BE2C (cell line): ENCODE measurements around the gene TNPO3.
"Not testable (repeated sequence)": the region's sequence is repeated elsewhere in the genome, so short reads cannot be mapped to it uniquely, and the experiment has no call there.

Experiments
- DNase-seq: peaks from one replicate; pipeline ENCODE4 v3.0.0-alpha.2; 2020
- H3K27me3 ChIP-seq: fragments of 250-450 bp; sonication (Bioruptor Pico); 2 replicates; pipeline ENCODE4 v1.5.1; 2020; ENCODE audit warnings: mild to moderate bottlenecking
- H3K36me3 ChIP-seq: fragments of 250-450 bp; sonication (Bioruptor Pico); 2 replicates; pipeline ENCODE4 v1.5.1; 2020; ENCODE audit warnings: mild to moderate bottlenecking
- H3K4me1 ChIP-seq: fragments of 250-450 bp; sonication (Bioruptor Pico); 2 replicates; pipeline ENCODE4 v1.5.1; 2020
- H3K4me3 ChIP-seq: 2 replicates; pipeline ENCODE4 v1.5.1; 2011; ENCODE audit warnings: low read depth, low read length
- H3K9me3 ChIP-seq: fragments of 250-450 bp; sonication (Bioruptor Pico); 2 replicates; pipeline ENCODE4 v1.5.1; 2020
- CTCF ChIP-seq: IDR thresholded peaks from 2 replicates; pipeline ENCODE4 v1.5.1; 2012; ENCODE audit warnings: mild to moderate bottlenecking, low read depth, low read length

TNPO3 gene

GRCh38 chr7:129008645-129009414 is 46.1 kb downstream of the TNPO3 start:
- no peak for DNase-seq
- peaks cover 47% of the 10 kb centered on the region for H3K36me3 ChIP-seq
- no peaks in the 10 kb centered on the region; the same call in 1 of the 2 replicates for H3K4me1 ChIP-seq
- H3K27me3 ChIP-seq, result no peaks in the 10 kb centered on the region
- no peak overlapping the region for H3K4me3 ChIP-seq
- TF ChIP-seq CTCF, result no peak
- H3K9me3 ChIP-seq, result no peaks in the 10 kb centered on the region

DNA sequence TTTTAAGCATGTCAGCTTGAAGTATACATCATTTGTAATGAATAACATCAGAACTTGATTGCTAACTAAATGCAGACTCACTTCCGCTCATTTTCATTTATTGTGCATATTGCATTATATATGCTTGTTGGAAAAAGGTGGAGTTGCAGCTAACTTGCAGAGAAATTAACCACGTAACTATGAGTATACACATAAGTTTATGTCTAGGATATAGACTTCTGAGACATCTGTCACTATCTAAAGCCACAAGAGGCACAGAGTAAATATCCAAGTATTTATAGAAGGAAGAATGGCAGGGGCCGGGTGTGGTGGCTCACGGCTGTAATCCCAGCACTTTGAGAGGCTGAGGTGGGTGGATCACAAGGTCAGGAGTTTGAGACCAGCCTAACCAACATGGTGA is 47.3 kb downstream of the TNPO3 start:
- H3K4me3 ChIP-seq, result no peak overlapping the region
- no peaks in the 10 kb centered on the region; the same call in 1 of the 2 replicates for H3K4me1 ChIP-seq
- peaks cover 39% of the 10 kb centered on the region for H3K36me3 ChIP-seq
- H3K27me3 ChIP-seq, result no peaks in the 10 kb centered on the region
- TF ChIP-seq CTCF, result no peak
- no peak for DNase-seq
- no peaks in the 10 kb centered on the region for H3K9me3 ChIP-seq

DNA sequence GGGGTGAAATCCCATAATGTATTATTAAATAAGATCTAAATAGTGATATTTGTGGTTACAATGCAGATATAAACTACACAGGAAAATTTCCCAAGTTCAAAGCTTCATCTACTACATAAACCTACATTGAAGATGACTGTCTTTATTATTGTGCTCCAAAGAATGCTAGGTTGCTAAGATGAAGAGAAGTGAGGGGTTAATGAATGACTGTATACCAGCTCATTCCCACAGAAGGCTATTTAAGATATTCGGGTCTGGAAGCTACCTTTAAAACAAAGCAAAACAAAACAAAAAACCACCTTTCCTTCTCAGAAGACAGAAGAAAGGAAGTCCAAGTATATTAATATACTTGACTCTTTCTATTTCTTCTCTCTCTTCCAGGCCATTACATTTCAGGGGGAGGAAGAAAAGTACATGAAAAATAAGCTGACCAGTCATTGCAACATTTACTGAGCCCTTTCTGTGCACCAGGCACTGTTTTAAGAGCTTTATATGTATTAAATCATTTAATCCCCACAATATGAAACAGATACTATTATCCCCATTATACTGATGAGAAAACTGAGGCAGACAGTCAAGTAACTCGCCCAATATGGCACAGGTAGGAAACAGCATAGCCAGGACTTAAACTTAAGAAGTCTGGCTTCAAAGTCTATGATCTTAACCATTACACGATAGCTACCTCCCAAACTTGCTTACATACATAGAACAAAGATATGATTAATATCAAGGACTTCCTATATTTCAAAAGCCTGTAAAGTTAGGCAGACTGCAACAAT is 48.1 kb downstream of the TNPO3 start:
- no peak for DNase-seq
- Histone ChIP-seq H3K4me3 (no peak overlapping the region), H3K36me3 (peaks cover 42% of the 10 kb centered on the region), H3K9me3 (no peaks in the 10 kb centered on the region), H3K27me3 (no peaks in the 10 kb centered on the region), H3K4me1 (no peaks in the 10 kb centered on the region; the same call in 1 of the 2 replicates)
- TF ChIP-seq CTCF, result no peak

- H3K4me3 ChIP-seq, result no peak overlapping the region
- H3K36me3 ChIP-seq, result peaks cover 46% of the 10 kb centered on the region
- TF ChIP-seq CTCF, result no peak
- no peaks in the 10 kb centered on the region for H3K9me3 ChIP-seq
- DNase-seq, result no peak
- no peaks in the 10 kb centered on the region for H3K27me3 ChIP-seq
- H3K4me1 ChIP-seq, result no peaks in the 10 kb centered on the region; the same call in 1 of the 2 replicates
Observed at GRCh38 chr7:129005186-129005585, 49.7 kb downstream of the TNPO3 start.

- DNase-seq, result no peak
- peaks cover 47% of the 10 kb centered on the region for H3K36me3 ChIP-seq
- TF ChIP-seq CTCF, result no peak
Observed at GRCh38 chr7:128997181-128997580, 57.7 kb downstream of the TNPO3 start.

DNA sequence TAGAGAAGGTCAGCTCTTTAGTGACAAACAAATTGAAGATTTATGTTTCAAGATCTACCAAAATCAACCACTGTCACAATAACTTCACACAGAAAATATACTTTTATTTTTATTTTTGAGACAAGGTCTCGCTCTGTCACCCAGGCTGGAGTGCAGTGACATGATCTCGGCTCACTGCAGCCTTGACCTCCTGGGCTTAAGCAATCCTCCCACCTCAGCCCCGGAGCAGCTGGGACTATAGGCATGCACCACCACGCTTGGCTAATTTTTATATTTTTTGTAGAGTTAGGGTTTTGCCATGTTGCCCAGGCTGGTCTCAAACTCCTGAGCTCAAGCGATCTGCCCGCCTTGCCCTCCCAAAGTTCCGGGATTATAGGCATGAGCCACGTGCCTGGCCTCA is 60.4 kb downstream of the TNPO3 start:
- not testable (repeated sequence) for DNase-seq, H3K27me3 ChIP-seq, H3K4me3 ChIP-seq, H3K9me3 ChIP-seq, H3K4me1 ChIP-seq
- H3K36me3 ChIP-seq, result peaks cover 29% of the 10 kb centered on the region

More at GRCh38 chr7:128997181-128997580, 57.7 kb downstream of the TNPO3 start:
- Histone ChIP-seq H3K9me3 (no peaks in the 10 kb centered on the region), H3K4me3 (no peak overlapping the region), H3K27me3 (no peaks in the 10 kb centered on the region), H3K4me1 (no peaks in the 10 kb centered on the region; the same call in 1 of the 2 replicates)
